ENCODE data around the gene MYOG.
A peak's percentile ranks its signal among the peaks of the same experiment; 100 is the strongest.

The MYOG gene

DNA sequence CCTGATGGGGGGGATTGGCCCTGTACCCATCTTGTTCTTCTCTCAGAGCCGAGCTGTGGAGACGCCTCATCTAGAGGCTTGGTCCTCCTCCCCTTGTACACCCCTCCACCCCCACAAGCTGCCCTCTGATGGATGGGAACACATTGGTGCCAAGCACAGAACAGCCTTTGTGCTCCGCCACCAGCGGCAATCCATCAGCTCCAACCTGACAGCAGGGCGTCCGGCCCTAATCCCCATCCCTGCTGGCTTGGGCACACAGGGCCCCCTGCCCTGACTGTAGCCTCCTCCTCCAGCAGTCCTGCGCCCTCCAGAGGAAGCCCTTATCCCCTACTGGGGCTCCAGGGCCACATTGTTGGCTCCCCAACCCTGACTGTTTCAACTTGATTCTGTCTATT lies 3.8 kb upstream of the MYOG start:
- DNase-seq (ENCODE audit: insufficient read length, low spot score) (no peak), FAIRE-seq (no peak)
- TF ChIP-seq CTCF (IDR thresholded peaks at IDR 0.05; ENCODE audit: insufficient read depth, missing control alignments): no peak

DNA sequence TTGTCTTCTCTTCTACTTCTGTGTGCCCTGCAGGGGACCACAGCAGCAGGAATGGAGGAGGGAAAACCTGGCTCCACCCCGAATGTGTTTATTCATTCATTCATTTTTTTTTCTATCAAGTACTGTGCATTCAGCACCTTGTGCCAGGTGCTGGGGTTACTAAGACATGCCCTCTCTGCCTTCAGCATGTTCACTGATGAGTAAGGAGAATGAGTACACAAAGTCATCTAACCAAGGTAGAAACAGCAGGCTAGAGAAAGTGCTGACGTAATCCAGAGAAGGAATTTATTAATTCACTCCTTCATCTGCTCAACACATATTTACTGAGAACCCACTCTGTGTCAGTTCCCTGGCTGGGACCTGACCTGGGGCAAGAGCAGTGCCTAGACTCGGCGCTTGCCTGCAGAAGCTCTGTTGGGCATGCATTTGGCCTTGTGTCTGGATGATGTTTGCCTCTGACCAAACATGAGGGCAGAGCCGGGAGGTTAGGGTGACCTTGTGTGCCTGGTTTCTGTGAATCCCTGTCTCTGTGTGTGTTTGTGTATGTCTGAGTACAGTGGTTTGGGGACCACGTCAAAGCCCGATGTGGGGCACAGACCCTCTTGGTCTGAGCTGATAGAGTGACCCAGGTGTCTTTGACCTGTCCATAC lies 3.3 kb upstream of the MYOG start:
- FAIRE-seq (no peak), DNase-seq (ENCODE audit: insufficient read length, low spot score) (no peak)
- no peak for TF ChIP-seq CTCF (IDR thresholded peaks at IDR 0.05; ENCODE audit: insufficient read depth, missing control alignments)

DNA sequence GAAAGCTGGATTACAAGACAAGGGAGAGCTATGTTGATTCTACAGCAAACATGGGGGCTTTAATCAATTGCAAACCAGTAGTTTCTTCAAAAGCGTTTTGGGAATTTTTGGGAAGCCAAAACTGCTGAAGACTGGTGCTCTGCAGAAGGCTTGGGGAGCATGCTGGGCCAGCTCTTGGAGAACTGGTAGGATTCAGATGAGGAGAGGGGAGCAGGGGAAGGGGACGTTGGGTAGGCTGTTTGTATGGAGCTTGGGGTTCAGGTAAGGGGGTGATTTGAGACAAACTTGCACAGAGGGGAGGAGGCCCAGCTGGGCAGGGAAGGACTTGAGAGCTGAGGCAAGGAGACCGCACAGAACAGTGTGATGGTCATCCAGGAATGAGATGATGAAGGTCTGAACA lies 2.6 kb upstream of the MYOG start:
- DNase-seq (ENCODE audit: insufficient read length, low spot score) (no peak), FAIRE-seq (no peak)
- TF ChIP-seq CTCF (IDR thresholded peaks at IDR 0.05; ENCODE audit: insufficient read depth, missing control alignments): no peak

DNA sequence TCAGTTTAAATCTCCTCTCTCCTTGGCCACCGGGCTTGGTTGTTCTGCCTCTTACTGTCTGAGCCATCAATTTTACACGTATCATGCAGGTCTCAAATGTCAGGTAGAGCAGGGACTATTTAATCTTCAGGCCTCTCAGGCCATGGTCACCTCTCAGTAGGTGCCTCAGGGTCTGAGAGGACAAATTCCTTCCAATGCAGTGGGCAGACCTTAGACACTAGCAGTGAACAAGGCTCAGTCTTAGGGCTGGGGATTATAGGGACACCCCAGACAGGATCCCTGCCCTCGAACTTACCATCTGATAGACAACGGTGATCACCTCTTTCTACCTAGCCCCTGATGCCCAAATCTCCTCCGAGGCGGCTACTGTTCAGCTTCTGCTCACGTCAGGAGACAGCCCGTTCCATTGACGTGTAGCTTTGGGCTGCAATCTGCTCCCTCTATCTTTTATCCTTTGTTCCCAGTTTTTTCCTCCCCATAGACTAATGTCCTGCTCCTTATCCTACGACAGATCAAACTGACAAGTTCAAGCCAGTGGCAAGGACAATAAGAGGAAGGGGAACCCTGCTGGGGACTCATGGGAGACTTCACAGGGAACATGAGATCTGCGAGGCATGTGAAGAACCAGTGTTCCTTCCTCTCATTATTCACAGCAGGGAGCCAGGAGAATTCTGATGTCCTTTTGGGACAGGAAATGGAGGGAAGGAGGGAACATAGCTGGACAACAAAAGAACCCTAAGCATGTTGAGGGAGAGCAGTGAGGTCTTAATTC lies 1.4 kb upstream of the MYOG start:
- TF ChIP-seq CTCF (IDR thresholded peaks at IDR 0.05; ENCODE audit: insufficient read depth, missing control alignments): no peak
- DNase-seq (ENCODE audit: insufficient read length, low spot score) (no peak), FAIRE-seq (no peak)

GRCh38 chr1:203084588-203085527 lies 954 bp downstream of the MYOG start:
- peak; percentile 27 for TF ChIP-seq CTCF (IDR thresholded peaks at IDR 0.05; ENCODE audit: insufficient read depth, missing control alignments)
- DNase-seq (ENCODE audit: insufficient read length, low spot score): peak; percentile 36
- FAIRE-seq: no peak

- TF ChIP-seq CTCF (IDR thresholded peaks at IDR 0.05; ENCODE audit: insufficient read depth, missing control alignments): no peak
- FAIRE-seq: no peak
- DNase-seq (ENCODE audit: insufficient read length, low spot score): no peak
Measured at GRCh38 chr1:203083463-203083921, 2.3 kb downstream of the MYOG start.
